RWPE1 (cell line): ENCODE results near the gene FCGR2B.
"Not testable (repeated sequence)": the region's sequence is repeated elsewhere in the genome, so short reads cannot be mapped to it uniquely, and the experiment has no call there.

ENCODE experiments used
- CTCF ChIA-PET: fragments of 350-600 bp; sonication (Branson Sonifier 250); formaldehyde crosslinking; extraction: SDS; loops from one replicate; lab custom pipeline; 2021; lab: Yijun Ruan, JAX
- POLR2A ChIA-PET: fragments of 400-600 bp; formaldehyde crosslinking; extraction: SDS; loops from one replicate; lab custom pipeline; 2020; ENCODE audit warnings: antibody characterized with exemption; ENCODE audit not compliant: low non-redundant PET; lab: Yijun Ruan, JAX
- DNase-seq: peaks from one replicate; pipeline ENCODE4 v3.0.0; 2012; ENCODE audit warnings: low spot score
- H3K27ac ChIP-seq: fragments of 450-650 bp; 2 replicates; pipeline ENCODE4 v1.5.1; 2017
- TF ChIP-seq, protein P1 (sequence below): fragments of 450-650 bp; conservative IDR thresholded peaks from 2 replicates; pipeline ENCODE4 v1.5.1; 2017; ENCODE audit warnings: low read depth, mild to moderate bottlenecking

Gene FCGR2B

DNA sequence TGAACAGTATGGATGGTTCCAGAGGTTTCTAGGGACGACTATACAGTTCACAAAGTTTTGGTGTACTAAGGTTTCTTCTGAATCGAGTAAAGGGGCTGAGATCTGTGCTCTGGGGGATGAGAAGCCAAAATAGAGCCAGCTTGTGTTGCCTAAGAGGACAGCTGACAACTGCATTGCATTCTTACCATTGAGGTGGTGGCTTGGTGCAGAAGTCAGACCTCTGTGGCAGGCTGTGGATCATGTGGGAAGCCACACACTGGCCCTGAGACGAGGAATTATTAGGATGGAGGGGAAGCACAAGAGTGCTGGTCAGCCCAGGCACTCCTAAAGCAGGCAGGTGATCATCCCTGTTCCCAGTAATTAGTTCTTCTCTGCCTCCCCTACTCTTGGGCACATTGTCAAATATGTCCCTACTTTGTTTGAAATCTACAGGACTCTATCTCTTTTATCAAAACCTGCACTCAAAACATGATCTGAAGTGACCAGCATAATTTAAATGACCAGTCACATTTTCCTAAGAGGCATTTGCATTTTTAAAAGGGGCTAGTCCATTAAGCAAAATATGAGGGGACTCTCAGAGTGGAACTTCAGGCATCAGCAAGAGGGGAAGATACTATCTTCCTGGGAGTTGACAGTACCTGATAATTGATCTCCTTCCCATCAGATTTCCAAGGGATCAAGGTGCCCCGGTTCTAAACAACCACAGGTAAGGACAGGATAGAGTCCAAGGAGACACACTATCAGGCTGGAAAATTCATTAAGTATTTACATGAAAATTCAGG is 58.2 kb downstream of the FCGR2B start, which contains the start of gene FCRLB:
Gene FCRLB (plus strand): TSS at position 589 of the 782 bp plus-strand sequence. CDS start 1,129 bp downstream, outside the sequence.
- ChIA-PET POLR2A (no interaction called here), CTCF (no interaction called here)
- DNase-seq = no peak
- no peak within 1 kb of the TSS; the same call in 1 of the 2 replicates for H3K27ac ChIP-seq
- TF ChIP-seq, protein P1, sequence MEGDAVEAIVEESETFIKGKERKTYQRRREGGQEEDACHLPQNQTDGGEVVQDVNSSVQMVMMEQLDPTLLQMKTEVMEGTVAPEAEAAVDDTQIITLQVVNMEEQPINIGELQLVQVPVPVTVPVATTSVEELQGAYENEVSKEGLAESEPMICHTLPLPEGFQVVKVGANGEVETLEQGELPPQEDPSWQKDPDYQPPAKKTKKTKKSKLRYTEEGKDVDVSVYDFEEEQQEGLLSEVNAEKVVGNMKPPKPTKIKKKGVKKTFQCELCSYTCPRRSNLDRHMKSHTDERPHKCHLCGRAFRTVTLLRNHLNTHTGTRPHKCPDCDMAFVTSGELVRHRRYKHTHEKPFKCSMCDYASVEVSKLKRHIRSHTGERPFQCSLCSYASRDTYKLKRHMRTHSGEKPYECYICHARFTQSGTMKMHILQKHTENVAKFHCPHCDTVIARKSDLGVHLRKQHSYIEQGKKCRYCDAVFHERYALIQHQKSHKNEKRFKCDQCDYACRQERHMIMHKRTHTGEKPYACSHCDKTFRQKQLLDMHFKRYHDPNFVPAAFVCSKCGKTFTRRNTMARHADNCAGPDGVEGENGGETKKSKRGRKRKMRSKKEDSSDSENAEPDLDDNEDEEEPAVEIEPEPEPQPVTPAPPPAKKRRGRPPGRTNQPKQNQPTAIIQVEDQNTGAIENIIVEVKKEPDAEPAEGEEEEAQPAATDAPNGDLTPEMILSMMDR = no peak

DNA sequence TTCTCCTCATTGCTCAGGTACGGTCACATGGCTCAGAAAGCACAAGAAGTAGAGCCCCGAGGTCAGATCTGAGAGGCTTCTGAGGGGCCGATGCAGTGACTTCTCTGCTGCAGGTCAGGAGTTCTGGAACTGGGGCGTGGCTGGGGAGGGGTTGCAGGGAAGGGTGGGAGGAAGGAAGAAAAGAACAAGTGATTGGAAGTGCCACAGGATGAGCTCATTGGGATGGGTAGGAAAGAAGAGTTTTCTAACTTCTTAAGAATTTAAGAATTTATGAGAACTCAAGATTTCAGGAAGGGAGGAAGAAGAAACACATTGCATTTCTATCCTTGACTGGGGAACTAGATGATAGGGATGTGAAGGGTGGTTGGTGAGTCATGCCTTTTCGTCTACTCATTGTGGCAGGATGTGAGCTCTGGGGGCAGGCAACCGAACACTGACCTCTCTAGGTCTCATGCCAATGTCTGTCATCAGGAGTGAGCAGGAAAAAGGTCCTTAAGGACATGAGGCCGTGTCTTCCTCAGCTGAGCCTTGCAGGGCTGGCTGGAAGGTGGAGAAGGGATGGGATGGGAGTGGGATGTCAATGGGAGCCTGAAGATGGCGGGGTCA is 58.9 kb downstream of the FCGR2B start:
- DNase-seq = peak; percentile 43
- CTCF ChIA-PET = no interaction called here
- TF ChIP-seq, protein P1 = no peak
- POLR2A ChIA-PET = no interaction called here
- H3K27ac ChIP-seq = no peak overlapping the region; the same call in 1 of the 2 replicates

DNA sequence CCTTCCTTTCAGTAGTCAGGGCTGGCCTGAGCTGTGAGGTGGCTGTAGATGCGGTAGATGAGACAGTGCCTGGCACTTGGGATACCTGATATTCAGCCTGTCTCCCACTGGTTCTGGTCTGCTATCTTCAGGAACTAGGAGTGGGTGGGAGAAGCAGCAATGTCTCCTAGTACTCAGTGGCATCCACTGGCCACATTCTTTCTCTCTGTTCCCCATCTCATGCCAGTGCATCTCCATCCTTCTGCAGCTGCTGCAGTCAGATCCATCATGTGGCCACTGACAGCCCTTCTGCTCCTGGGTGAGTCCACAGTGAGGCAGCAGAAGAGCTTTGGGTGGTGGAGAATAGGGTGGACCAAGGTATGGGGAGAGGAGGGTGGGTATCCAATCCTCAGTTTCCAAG is 59.5 kb downstream of the FCGR2B start:
- TF ChIP-seq, protein P1 = no peak
- ChIA-PET POLR2A (no interaction called here), CTCF (no interaction called here)
- H3K27ac ChIP-seq = no peak overlapping the region; the same call in 1 of the 2 replicates
- DNase-seq = no peak

DNA sequence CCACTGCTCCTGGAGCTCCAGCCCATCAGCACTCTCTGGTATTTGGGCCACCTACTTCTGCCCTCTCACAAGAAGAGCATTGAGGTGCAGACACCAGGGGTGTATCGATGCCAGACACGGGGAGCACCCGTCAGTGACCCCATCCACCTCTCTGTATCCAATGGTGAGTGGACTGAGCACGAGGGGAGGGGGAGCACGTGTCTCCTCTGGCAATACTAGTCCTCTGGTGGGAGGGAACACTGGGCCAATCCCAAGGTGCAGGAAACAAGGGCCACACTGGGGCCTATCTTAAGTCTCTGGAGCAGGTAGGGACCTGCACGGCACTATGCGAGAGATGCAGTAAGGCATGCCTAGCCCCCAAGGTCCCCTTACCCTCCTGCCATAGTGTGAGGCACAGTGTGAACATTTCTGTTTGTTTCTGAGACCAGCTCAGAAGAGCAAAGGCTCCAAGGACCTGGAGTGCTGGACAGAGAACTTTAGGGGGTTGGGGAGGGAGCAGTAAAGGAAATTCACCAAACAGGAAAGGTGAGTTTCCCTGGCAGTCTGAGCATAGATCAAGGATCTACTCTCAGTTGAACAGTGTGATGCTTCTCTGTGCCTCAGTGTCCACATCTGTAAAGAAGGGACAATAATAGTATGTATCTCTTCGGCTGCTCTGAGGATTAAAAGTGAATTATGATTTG is 60.7 kb downstream of the FCGR2B start:
- TF ChIP-seq, protein P1 = no peak
- POLR2A ChIA-PET = no interaction called here
- peak; percentile 48 for DNase-seq
- CTCF ChIA-PET = no interaction called here
- no peak overlapping the region for H3K27ac ChIP-seq

DNA sequence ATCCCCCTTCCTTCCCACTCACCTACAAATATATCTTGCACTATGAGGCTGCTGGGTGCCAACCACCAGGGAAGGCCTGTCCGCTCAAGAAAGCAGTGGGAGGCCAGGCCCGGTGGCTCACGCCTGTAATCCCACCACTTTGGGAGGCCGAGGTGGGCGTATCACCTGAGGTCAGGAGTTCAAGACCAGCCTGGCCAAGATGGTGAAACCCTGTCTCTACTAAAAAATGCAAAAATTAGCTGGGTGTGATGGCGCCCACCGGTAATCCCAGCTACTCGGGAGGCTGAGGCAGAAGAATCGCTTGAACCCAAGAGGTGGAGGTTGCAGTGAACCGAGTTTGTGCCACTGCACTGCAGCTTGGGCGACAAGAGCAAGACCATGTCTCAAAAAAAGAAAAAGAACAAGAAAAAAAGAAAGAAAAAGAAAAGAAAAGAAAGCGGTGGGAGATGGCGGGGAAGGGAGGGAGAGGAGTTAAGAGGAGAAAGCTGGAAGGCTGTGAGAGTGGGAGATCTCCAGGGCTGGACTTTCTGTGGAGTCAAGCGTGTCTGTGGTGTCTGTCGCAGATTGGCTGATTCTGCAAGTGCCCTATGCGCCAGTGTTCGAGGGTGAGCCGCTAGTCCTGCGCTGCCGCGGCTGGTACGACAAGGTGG is 62.4 kb downstream of the FCGR2B start:
- CTCF ChIA-PET = interaction anchor here (1.8 to 1.9 kb wide), 2 partner anchors 12 to 13 kb away, joined by 7 read pairs; no protein-coding TSS in a partner anchor
- H3K27ac ChIP-seq = peak overlapping the region; percentile 89
- POLR2A ChIA-PET = interaction anchor here (1.2 kb wide), 1 partner anchor 24 kb away, joined by 3 read pairs; the partner anchor contains the start of gene DUSP12
- DNase-seq = not testable (repeated sequence)

DNA sequence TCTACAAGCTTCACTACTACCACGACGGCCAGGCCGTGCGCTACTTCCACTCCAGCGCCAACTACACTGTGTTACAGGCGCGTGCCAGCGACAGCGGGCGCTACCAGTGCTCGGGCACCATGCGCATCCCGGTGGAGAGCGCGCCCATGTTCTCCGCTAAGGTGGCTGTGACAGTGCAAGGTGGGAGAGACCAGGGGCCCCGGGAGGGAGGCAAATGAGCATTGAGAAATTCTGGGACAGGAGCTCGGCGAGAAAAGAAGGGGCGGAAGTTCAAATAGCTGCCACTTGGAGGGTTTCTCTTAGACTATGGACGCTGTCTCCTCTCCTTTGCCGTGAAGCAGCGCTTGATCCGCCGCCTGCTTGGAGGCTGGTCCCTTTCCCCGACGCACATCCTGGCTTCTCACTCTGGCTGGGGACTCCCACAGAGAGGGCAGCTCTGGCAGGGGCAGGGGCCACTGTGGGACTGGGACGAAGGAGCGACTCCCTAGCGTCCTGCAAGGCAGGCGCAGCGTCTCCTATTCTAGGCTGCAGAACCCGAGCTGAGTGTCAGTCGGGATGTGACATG is 63.0 kb downstream of the FCGR2B start:
- ChIA-PET CTCF (interaction anchor here (1.8 to 1.9 kb wide), 2 partner anchors 11 to 13 kb away, joined by 7 read pairs; no protein-coding TSS in a partner anchor), POLR2A (interaction anchor here (1.2 kb wide), 1 partner anchor 23 kb away, joined by 3 read pairs; the partner anchor contains the start of gene DUSP12)
- TF ChIP-seq, protein P1 = 0 out of 2 replicates have a peak, but pooled peaks have one; percentile 24
- peak overlapping the region; percentile 89 for H3K27ac ChIP-seq
- DNase-seq = peak; percentile 19
